ENCODE measurements around the gene LRRC46.

GRCh38 chr17:47815106-47815918 lies 16.2 kb upstream of the LRRC46 start:
- no peak for TF ChIP-seq SMARCA5 (IDR thresholded peaks at IDR 0.05)
- no peak for TF ChIP-seq POLR2AphosphoS5 (IDR thresholded peaks at IDR 0.05; ENCODE audit: low read length)
- TF ChIP-seq JUNB (IDR thresholded peaks at IDR 0.05): no peak
- TF ChIP-seq SMAD5 (IDR thresholded peaks at IDR 0.05; ENCODE audit: low read depth): no peak
